ENCODE results near the gene SRRM1. TPM values are rescaled to one million over a fixed set of nuclear protein-coding genes. Genes with fewer than 3 reads are reported as not detected.
"Not testable (repeated sequence)": the region's sequence is repeated elsewhere in the genome, so short reads cannot be mapped to it uniquely, and the experiment has no call there.

The SRRM1 gene
- total and polyA plus RNA-seq, 4 donors: 45.5 to 129 (median 76.9) TPM

DNA sequence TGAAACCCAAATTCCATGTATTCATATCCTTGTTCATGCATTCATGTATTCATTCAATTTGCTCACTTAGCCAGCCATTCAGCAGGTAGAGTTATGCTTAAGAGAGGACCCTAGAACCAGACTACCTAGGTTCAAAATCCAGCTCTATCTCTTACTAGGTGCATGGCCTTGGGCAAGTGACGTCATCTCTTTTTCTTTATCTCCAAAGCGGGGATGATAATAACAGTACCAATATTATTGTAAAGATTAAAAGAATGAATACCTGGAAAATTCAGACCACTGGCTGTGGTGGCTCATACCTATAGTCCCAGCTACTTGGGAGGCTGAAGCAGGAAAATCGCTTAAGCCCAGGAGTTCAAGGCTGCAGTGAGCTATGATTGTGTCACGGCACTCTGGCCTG is 68.2 kb downstream of the SRRM1 start:
- peaks cover 21% of the 10 kb centered on the region for H3K4me1 ChIP-seq (ENCODE audit: control insufficient read depth, insufficient read depth, low read length)
- DNase-seq (ENCODE audit: low read depth in 4 of 6, low spot score in 6 of 6): no peak
- H3K27ac ChIP-seq (ENCODE audit: low read depth, low read length): no peak overlapping the region
- H3K9me3 ChIP-seq (ENCODE audit: control insufficient read depth, insufficient read depth, low read length): no peaks in the 10 kb centered on the region
- no peak overlapping the region for H3K4me3 ChIP-seq (ENCODE audit: low read depth, low read length)
- H3K27me3 ChIP-seq (ENCODE audit: control insufficient read depth, insufficient read depth, low read length): no peaks in the 10 kb centered on the region
- H3K36me3 ChIP-seq (ENCODE audit: control insufficient read depth, insufficient read depth, low read length): no peaks in the 10 kb centered on the region
- 93% methylated on average over 2 of the region's 4 CpGs for WGBS (ENCODE audit: insufficient coverage)

DNA sequence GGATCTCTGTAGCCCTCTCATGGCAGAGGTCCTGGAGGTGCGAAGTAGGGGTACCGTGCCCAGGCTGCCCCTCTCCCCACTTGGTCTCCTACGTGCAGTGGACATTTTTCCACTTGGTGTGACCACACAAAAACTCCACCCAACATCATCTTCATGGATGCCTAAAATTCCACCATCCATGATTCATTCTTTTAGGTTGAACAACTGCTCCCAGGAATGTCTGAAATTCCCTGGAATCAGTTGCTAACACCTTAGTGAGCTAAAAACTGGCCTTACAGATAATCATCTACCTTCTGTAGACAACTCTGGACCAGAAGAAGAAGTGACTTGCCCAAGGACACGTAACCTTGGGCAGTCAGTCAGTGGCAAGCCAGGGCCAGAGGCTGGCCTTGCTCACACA is 70.1 kb downstream of the SRRM1 start:
- Histone ChIP-seq H3K4me3 (ENCODE audit: low read depth, low read length) (no peak overlapping the region), H3K27ac (ENCODE audit: low read depth, low read length) (no peak overlapping the region), H3K9me3 (ENCODE audit: control insufficient read depth, insufficient read depth, low read length) (no peaks in the 10 kb centered on the region), H3K36me3 (ENCODE audit: control insufficient read depth, insufficient read depth, low read length) (no peaks in the 10 kb centered on the region), H3K4me1 (ENCODE audit: control insufficient read depth, insufficient read depth, low read length) (peaks cover 35% of the 10 kb centered on the region), H3K27me3 (ENCODE audit: control insufficient read depth, insufficient read depth, low read length) (no peaks in the 10 kb centered on the region)
- no peak for DNase-seq (ENCODE audit: low read depth in 4 of 6, low spot score in 6 of 6)
- 100% methylated on average over 4 of the region's 4 CpGs for WGBS (ENCODE audit: insufficient coverage)

DNA sequence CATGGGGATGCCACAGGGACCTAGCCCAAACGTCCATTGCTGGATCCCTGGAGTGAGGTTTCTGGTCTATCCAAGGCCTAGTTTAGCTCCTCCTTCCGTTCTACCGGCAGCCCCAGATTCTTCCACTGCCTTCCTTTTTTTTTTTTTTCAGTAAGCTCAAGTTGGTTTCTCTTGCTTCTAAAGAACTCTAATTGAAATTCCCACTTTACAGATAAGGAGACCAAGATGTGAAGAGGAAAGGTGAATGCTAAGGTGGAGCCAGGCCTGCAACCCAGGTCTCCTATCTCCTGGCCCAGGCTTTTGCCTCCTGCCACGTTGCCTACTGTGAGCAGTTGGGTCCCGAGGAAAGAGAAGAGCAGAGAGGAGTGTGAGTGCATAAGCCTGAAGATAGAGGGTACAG is 70.6 kb downstream of the SRRM1 start:
- peaks cover 40% of the 10 kb centered on the region for H3K4me1 ChIP-seq (ENCODE audit: control insufficient read depth, insufficient read depth, low read length)
- no peaks in the 10 kb centered on the region for H3K9me3 ChIP-seq (ENCODE audit: control insufficient read depth, insufficient read depth, low read length)
- H3K27ac ChIP-seq (ENCODE audit: low read depth, low read length): peak overlapping the region; percentile 93
- H3K4me3 ChIP-seq (ENCODE audit: low read depth, low read length): no peak overlapping the region
- 44% methylated on average over 1 of the region's 5 CpGs for WGBS (ENCODE audit: insufficient coverage)
- H3K27me3 ChIP-seq (ENCODE audit: control insufficient read depth, insufficient read depth, low read length): no peaks in the 10 kb centered on the region
- DNase-seq (ENCODE audit: low read depth in 4 of 6, low spot score in 6 of 6): no peak
- H3K36me3 ChIP-seq (ENCODE audit: control insufficient read depth, insufficient read depth, low read length): no peaks in the 10 kb centered on the region

DNA sequence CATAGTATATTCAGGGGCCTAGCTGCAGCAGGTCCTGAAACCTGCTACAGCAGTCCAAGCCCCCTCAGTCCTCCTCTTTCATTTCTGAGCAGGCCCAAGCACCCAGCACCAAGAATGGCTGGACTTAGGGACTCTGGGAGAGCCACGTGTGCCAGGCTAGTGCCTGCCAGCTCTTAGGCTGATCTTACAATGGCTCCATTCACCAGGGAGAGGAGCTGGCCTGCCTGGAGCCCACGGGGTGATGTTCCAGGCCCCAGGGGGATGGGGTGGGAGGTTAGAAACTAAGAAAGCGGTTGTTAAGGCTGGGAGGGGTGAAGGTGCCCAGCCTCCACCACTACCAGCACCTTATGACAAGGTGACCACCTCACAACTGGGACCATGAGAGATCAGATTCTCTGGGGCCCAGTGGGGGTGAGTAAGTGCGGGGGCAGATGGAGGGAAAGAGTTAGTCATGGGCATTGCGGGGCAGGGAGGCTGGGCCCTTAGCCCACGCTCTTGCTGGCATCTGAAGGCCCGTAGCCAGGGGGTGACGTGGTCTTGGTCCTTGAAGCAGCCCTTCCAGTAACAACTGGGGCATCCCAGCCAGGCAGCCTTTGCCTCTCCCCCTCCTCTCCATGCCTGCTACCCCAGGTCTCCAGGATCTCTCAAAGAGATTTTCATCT is 71.9 kb downstream of the SRRM1 start:
- Histone ChIP-seq H3K4me1 (ENCODE audit: control insufficient read depth, insufficient read depth, low read length) (peaks cover 43% of the 10 kb centered on the region), H3K9me3 (ENCODE audit: control insufficient read depth, insufficient read depth, low read length) (no peaks in the 10 kb centered on the region), H3K36me3 (ENCODE audit: control insufficient read depth, insufficient read depth, low read length) (no peaks in the 10 kb centered on the region), H3K27me3 (ENCODE audit: control insufficient read depth, insufficient read depth, low read length) (no peaks in the 10 kb centered on the region), H3K4me3 (ENCODE audit: low read depth, low read length) (no peak overlapping the region), H3K27ac (ENCODE audit: low read depth, low read length) (peak overlapping the region; percentile 93)
- DNase-seq (ENCODE audit: low read depth in 4 of 6, low spot score in 6 of 6): peak in 2 of 6 donors; percentile 51 to 89
- WGBS (ENCODE audit: insufficient coverage): 42% methylated on average over 7 of the region's 8 CpGs

GRCh38 chr1:24715658-24716057 is 72.6 kb downstream of the SRRM1 start:
- Histone ChIP-seq H3K4me3 (ENCODE audit: low read depth, low read length) (no peak overlapping the region), H3K9me3 (ENCODE audit: control insufficient read depth, insufficient read depth, low read length) (no peaks in the 10 kb centered on the region), H3K36me3 (ENCODE audit: control insufficient read depth, insufficient read depth, low read length) (no peaks in the 10 kb centered on the region), H3K27me3 (ENCODE audit: control insufficient read depth, insufficient read depth, low read length) (no peaks in the 10 kb centered on the region), H3K27ac (ENCODE audit: low read depth, low read length) (peak overlapping the region; percentile 93), H3K4me1 (ENCODE audit: control insufficient read depth, insufficient read depth, low read length) (peaks cover 47% of the 10 kb centered on the region)
- no peak for DNase-seq (ENCODE audit: low read depth in 4 of 6, low spot score in 6 of 6)
- 100% methylated on average over 5 of the region's 7 CpGs for WGBS (ENCODE audit: insufficient coverage)

- peak in 4 of 6 donors; percentile 22 to 91 (median 62) for DNase-seq (ENCODE audit: low read depth in 4 of 6, low spot score in 6 of 6)
Observed at GRCh38 chr1:24717887-24718650, 75.0 kb downstream of the SRRM1 start.

DNA sequence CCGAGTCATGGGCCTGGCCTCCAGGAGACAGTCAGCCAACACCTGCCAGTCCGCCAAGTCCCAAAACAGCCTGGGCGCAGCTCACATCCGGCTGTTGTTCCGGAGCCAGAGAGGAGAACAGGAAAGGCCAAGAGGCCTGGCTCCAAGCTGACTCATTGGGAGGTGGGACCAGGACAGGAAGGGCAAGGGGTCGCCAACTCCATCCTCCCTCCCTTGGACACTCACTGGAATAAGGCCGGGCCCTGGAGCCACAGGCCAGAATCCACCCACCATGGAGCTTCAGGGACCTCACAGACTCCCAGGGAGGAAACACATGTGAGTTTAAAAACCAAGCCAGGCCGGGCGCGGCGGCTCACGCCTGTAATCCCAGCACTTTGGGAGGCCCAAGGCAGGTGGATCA is 77.0 kb downstream of the SRRM1 start:
- no peak for DNase-seq (ENCODE audit: low read depth in 4 of 6, low spot score in 6 of 6)
- no peaks in the 10 kb centered on the region for H3K36me3 ChIP-seq (ENCODE audit: control insufficient read depth, insufficient read depth, low read length)
- H3K9me3 ChIP-seq (ENCODE audit: control insufficient read depth, insufficient read depth, low read length): no peaks in the 10 kb centered on the region
- no peaks in the 10 kb centered on the region for H3K27me3 ChIP-seq (ENCODE audit: control insufficient read depth, insufficient read depth, low read length)
- WGBS (ENCODE audit: insufficient coverage): 77% methylated on average over 7 of the region's 12 CpGs
- no peak overlapping the region for H3K4me3 ChIP-seq (ENCODE audit: low read depth, low read length)
- no peak overlapping the region for H3K27ac ChIP-seq (ENCODE audit: low read depth, low read length)
- peaks cover 44% of the 10 kb centered on the region for H3K4me1 ChIP-seq (ENCODE audit: control insufficient read depth, insufficient read depth, low read length)

More at GRCh38 chr1:24717887-24718650, 75.0 kb downstream of the SRRM1 start:
- Histone ChIP-seq H3K27ac (ENCODE audit: low read depth, low read length) (peak overlapping the region; percentile 71), H3K9me3 (ENCODE audit: control insufficient read depth, insufficient read depth, low read length) (no peaks in the 10 kb centered on the region), H3K36me3 (ENCODE audit: control insufficient read depth, insufficient read depth, low read length) (no peaks in the 10 kb centered on the region), H3K4me1 (ENCODE audit: control insufficient read depth, insufficient read depth, low read length) (peaks cover 47% of the 10 kb centered on the region), H3K4me3 (ENCODE audit: low read depth, low read length) (no peak overlapping the region), H3K27me3 (ENCODE audit: control insufficient read depth, insufficient read depth, low read length) (no peaks in the 10 kb centered on the region)
- WGBS (ENCODE audit: insufficient coverage): 83% methylated on average over 8 of the region's 8 CpGs

DNA sequence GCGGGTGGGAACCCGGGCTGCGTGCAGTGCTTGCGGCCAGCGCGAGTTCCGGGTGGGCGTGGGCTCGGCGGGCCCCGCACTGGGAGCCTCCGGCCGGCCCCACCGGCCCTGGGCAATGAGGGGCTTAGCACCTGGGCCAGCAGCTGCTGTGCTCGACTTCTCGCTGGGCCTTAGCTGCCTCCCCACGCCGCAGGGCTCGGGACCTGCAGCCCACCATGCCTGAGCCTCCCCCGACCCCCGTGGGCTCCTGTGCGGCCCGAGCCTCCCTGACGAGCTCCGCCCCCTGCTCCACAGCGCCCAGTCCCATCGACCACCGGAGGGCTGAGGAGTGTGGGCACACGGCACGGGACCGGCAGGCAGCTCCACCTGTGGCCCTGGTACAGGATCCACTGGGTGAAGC is 78.4 kb downstream of the SRRM1 start:
- H3K27ac ChIP-seq (ENCODE audit: low read depth, low read length): no peak overlapping the region
- H3K4me3 ChIP-seq (ENCODE audit: low read depth, low read length): no peak overlapping the region
- no peak for DNase-seq (ENCODE audit: low read depth in 4 of 6, low spot score in 6 of 6)
- peaks cover 34% of the 10 kb centered on the region for H3K4me1 ChIP-seq (ENCODE audit: control insufficient read depth, insufficient read depth, low read length)
- WGBS (ENCODE audit: insufficient coverage): 92% methylated on average over 30 of the region's 31 CpGs
- H3K27me3 ChIP-seq (ENCODE audit: control insufficient read depth, insufficient read depth, low read length): no peaks in the 10 kb centered on the region
- no peaks in the 10 kb centered on the region for H3K36me3 ChIP-seq (ENCODE audit: control insufficient read depth, insufficient read depth, low read length)
- no peaks in the 10 kb centered on the region for H3K9me3 ChIP-seq (ENCODE audit: control insufficient read depth, insufficient read depth, low read length)

DNA sequence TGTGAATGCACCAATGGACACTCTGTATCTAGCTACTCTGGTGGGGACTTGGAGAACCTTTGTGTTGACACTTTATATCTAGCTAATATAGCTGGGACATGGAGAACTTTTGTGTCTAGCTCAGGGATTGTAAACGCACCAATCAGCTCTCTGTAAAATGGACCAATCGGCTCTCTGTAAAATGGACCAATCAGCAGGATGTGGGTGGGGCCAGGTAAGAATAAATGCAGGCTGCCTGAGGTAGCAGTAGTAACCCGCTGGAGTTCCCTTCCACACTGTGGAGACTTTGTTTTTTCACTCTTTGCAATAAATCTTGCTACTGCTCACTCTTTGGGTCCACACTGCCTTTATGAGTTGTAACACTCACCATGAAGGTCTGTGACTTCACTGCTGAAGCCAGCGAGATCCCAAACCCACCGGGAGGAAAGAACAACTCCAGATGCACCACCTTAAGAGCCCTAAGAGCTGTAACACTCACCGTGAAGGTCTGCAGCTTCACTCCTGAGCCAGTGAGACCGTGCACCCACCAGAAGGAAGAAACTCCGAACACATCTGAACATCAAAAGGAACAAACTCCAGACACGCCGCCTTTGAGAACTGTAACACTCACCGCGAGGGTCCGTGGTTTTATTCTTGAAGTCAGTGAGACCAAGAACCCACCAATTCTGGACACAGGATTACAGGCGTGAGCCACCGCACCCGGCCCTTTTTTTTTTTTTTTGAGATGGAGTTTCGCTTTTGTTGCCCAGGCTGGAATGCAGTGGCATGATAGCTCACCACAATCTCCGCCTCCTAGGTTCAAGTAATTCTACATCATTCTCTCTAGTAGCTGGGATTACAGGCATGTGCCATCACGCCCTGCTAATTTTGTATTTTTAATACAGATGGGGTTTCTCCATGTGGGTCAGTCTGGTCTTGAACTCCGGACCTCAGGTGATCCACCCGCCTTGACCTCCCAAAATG is 79.3 kb downstream of the SRRM1 start:
- not testable (repeated sequence) for H3K4me3 ChIP-seq (ENCODE audit: low read depth, low read length); H3K36me3 ChIP-seq (ENCODE audit: control insufficient read depth, insufficient read depth, low read length); H3K9me3 ChIP-seq (ENCODE audit: control insufficient read depth, insufficient read depth, low read length); H3K27me3 ChIP-seq (ENCODE audit: control insufficient read depth, insufficient read depth, low read length); H3K27ac ChIP-seq (ENCODE audit: low read depth, low read length); DNase-seq (ENCODE audit: low read depth in 4 of 6, low spot score in 6 of 6)
- H3K4me1 ChIP-seq (ENCODE audit: control insufficient read depth, insufficient read depth, low read length): peaks cover 38% of the 10 kb centered on the region
- 95% methylated on average over 9 of the region's 21 CpGs for WGBS (ENCODE audit: insufficient coverage)

Data from spinal cord (tissue), 10 donors.